ENCODE measurements around the gene EXOC3.

EXOC3 gene

GRCh38 chr5:446883-447263 lies 3.9 kb downstream of the EXOC3 start:
- H3K27me3 ChIP-seq (ENCODE audit: insufficient read depth, low read length), result no peaks in the 10 kb centered on the region
- peaks cover 47% of the 10 kb centered on the region for H3K36me3 ChIP-seq (ENCODE audit: insufficient read depth, low read depth, low read length)
- H3K4me3 ChIP-seq (ENCODE audit: low read length), result no peak overlapping the region
- H3K27ac ChIP-seq (ENCODE audit: low read length), result no peak overlapping the region
- H3K4me1 ChIP-seq (ENCODE audit: insufficient read depth, low read length), result no peaks in the 10 kb centered on the region; the same call in 1 of the 2 replicates
- H3K9ac ChIP-seq (ENCODE audit: low read depth, low read length), result no peak overlapping the region
- H3K9me3 ChIP-seq (ENCODE audit: insufficient read depth, low read depth, low read length), result peaks cover 4% of the 10 kb centered on the region; the same call in 1 of the 2 replicates

GRCh38 chr5:447501-447900 lies 4.5 kb downstream of the EXOC3 start:
- Histone ChIP-seq H3K27me3 (ENCODE audit: insufficient read depth, low read length) (no peaks in the 10 kb centered on the region), H3K27ac (ENCODE audit: low read length) (no peak overlapping the region), H3K9ac (ENCODE audit: low read depth, low read length) (no peak overlapping the region), H3K36me3 (ENCODE audit: insufficient read depth, low read depth, low read length) (peaks cover 53% of the 10 kb centered on the region), H3K4me3 (ENCODE audit: low read length) (no peak overlapping the region), H3K9me3 (ENCODE audit: insufficient read depth, low read depth, low read length) (peaks cover 8% of the 10 kb centered on the region; the same call in 1 of the 2 replicates), H3K4me1 (ENCODE audit: insufficient read depth, low read length) (no peaks in the 10 kb centered on the region; the same call in 1 of the 2 replicates)

GRCh38 chr5:448061-448765 lies 5.2 kb downstream of the EXOC3 start:
- Histone ChIP-seq H3K4me3 (ENCODE audit: low read length) (no peak overlapping the region), H3K27me3 (ENCODE audit: insufficient read depth, low read length) (no peaks in the 10 kb centered on the region)

GRCh38 chr5:448766-449090 lies 5.8 kb downstream of the EXOC3 start:
- Histone ChIP-seq H3K9me3 (ENCODE audit: insufficient read depth, low read depth, low read length) (peaks cover 8% of the 10 kb centered on the region; the same call in 1 of the 2 replicates), H3K9ac (ENCODE audit: low read depth, low read length) (no peak overlapping the region), H3K27me3 (ENCODE audit: insufficient read depth, low read length) (no peaks in the 10 kb centered on the region), H3K4me3 (ENCODE audit: low read length) (no peak overlapping the region), H3K4me1 (ENCODE audit: insufficient read depth, low read length) (no peaks in the 10 kb centered on the region), H3K36me3 (ENCODE audit: insufficient read depth, low read depth, low read length) (peaks cover 66% of the 10 kb centered on the region), H3K27ac (ENCODE audit: low read length) (no peak overlapping the region)

More at GRCh38 chr5:448061-448765, 5.2 kb downstream of the EXOC3 start:
- no peak overlapping the region for H3K9ac ChIP-seq (ENCODE audit: low read depth, low read length)
- peaks cover 61% of the 10 kb centered on the region for H3K36me3 ChIP-seq (ENCODE audit: insufficient read depth, low read depth, low read length)
- H3K27ac ChIP-seq (ENCODE audit: low read length), result no peak overlapping the region
- no peaks in the 10 kb centered on the region for H3K4me1 ChIP-seq (ENCODE audit: insufficient read depth, low read length)
- peaks cover 8% of the 10 kb centered on the region; the same call in 1 of the 2 replicates for H3K9me3 ChIP-seq (ENCODE audit: insufficient read depth, low read depth, low read length)

- H3K27me3 ChIP-seq (ENCODE audit: insufficient read depth, low read length), result no peaks in the 10 kb centered on the region
- peaks cover 70% of the 10 kb centered on the region for H3K36me3 ChIP-seq (ENCODE audit: insufficient read depth, low read depth, low read length)
- H3K9me3 ChIP-seq (ENCODE audit: insufficient read depth, low read depth, low read length), result peaks cover 8% of the 10 kb centered on the region; the same call in 1 of the 2 replicates
- no peaks in the 10 kb centered on the region; the same call in 1 of the 2 replicates for H3K4me1 ChIP-seq (ENCODE audit: insufficient read depth, low read length)
- no peak overlapping the region for H3K27ac ChIP-seq (ENCODE audit: low read length)
- no peak overlapping the region for H3K4me3 ChIP-seq (ENCODE audit: low read length)
- H3K9ac ChIP-seq (ENCODE audit: low read depth, low read length), result no peak overlapping the region
These were observed 6.2 kb downstream of the EXOC3 start for GRCh38 chr5:449151-449550.

GRCh38 chr5:451587-452458 lies 8.8 kb downstream of the EXOC3 start:
- Histone ChIP-seq H3K27ac (ENCODE audit: low read length) (no peak overlapping the region), H3K36me3 (ENCODE audit: insufficient read depth, low read depth, low read length) (peaks cover 88% of the 10 kb centered on the region), H3K4me1 (ENCODE audit: insufficient read depth, low read length) (no peaks in the 10 kb centered on the region; the same call in 1 of the 2 replicates), H3K27me3 (ENCODE audit: insufficient read depth, low read length) (no peaks in the 10 kb centered on the region), H3K9me3 (ENCODE audit: insufficient read depth, low read depth, low read length) (peaks cover 8% of the 10 kb centered on the region; the same call in 1 of the 2 replicates), H3K4me3 (ENCODE audit: low read length) (no peak overlapping the region), H3K9ac (ENCODE audit: low read depth, low read length) (no peak overlapping the region)

- Histone ChIP-seq H3K9me3 (ENCODE audit: insufficient read depth, low read depth, low read length) (peaks cover 8% of the 10 kb centered on the region; the same call in 1 of the 2 replicates), H3K27me3 (ENCODE audit: insufficient read depth, low read length) (no peaks in the 10 kb centered on the region), H3K27ac (ENCODE audit: low read length) (no peak overlapping the region), H3K36me3 (ENCODE audit: insufficient read depth, low read depth, low read length) (peaks cover 88% of the 10 kb centered on the region), H3K9ac (ENCODE audit: low read depth, low read length) (no peak overlapping the region), H3K4me3 (ENCODE audit: low read length) (no peak overlapping the region), H3K4me1 (ENCODE audit: insufficient read depth, low read length) (no peaks in the 10 kb centered on the region; the same call in 1 of the 2 replicates)
These were observed 10.2 kb downstream of the EXOC3 start for GRCh38 chr5:452978-453710.

GRCh38 chr5:453725-454481 lies 10.9 kb downstream of the EXOC3 start:
- Histone ChIP-seq H3K27me3 (ENCODE audit: insufficient read depth, low read length) (no peaks in the 10 kb centered on the region), H3K4me1 (ENCODE audit: insufficient read depth, low read length) (no peaks in the 10 kb centered on the region; the same call in 1 of the 2 replicates), H3K27ac (ENCODE audit: low read length) (peak overlapping the region; percentile 43), H3K9ac (ENCODE audit: low read depth, low read length) (no peak overlapping the region), H3K36me3 (ENCODE audit: insufficient read depth, low read depth, low read length) (peaks cover 88% of the 10 kb centered on the region), H3K9me3 (ENCODE audit: insufficient read depth, low read depth, low read length) (peaks cover 8% of the 10 kb centered on the region; the same call in 1 of the 2 replicates), H3K4me3 (ENCODE audit: low read length) (no peak overlapping the region)

GRCh38 chr5:454936-455335 lies 12.0 kb downstream of the EXOC3 start:
- Histone ChIP-seq H3K36me3 (ENCODE audit: insufficient read depth, low read depth, low read length) (peaks cover 82% of the 10 kb centered on the region), H3K27ac (ENCODE audit: low read length) (peak overlapping the region; percentile 46), H3K9me3 (ENCODE audit: insufficient read depth, low read depth, low read length) (peaks cover 8% of the 10 kb centered on the region; the same call in 1 of the 2 replicates), H3K4me3 (ENCODE audit: low read length) (no peak overlapping the region), H3K4me1 (ENCODE audit: insufficient read depth, low read length) (no peaks in the 10 kb centered on the region; the same call in 1 of the 2 replicates), H3K9ac (ENCODE audit: low read depth, low read length) (no peak overlapping the region), H3K27me3 (ENCODE audit: insufficient read depth, low read length) (no peaks in the 10 kb centered on the region)

- H3K36me3 ChIP-seq (ENCODE audit: insufficient read depth, low read depth, low read length), result peaks cover 79% of the 10 kb centered on the region
These were observed 12.8 kb downstream of the EXOC3 start for GRCh38 chr5:455806-456205.

More at GRCh38 chr5:455806-456205, 12.8 kb downstream of the EXOC3 start:
- Histone ChIP-seq H3K9ac (ENCODE audit: low read depth, low read length) (no peak overlapping the region), H3K4me1 (ENCODE audit: insufficient read depth, low read length) (no peaks in the 10 kb centered on the region; the same call in 1 of the 2 replicates), H3K27ac (ENCODE audit: low read length) (no peak overlapping the region), H3K9me3 (ENCODE audit: insufficient read depth, low read depth, low read length) (peaks cover 8% of the 10 kb centered on the region; the same call in 1 of the 2 replicates), H3K4me3 (ENCODE audit: low read length) (no peak overlapping the region), H3K27me3 (ENCODE audit: insufficient read depth, low read length) (no peaks in the 10 kb centered on the region)

Data from iPS-20b (cell line).